Measurements from ENCODE around the gene RDX. TPM values are rescaled to one million over a fixed set of nuclear protein-coding genes. Genes with fewer than 3 reads are reported as not detected.
"Not testable (repeated sequence)": the region's sequence is repeated elsewhere in the genome, so short reads cannot be mapped to it uniquely, and the experiment has no call there.

The RDX gene
- total RNA-seq, 2 experiments from 2014 or later = 23.7 to 25.5 TPM

DNA sequence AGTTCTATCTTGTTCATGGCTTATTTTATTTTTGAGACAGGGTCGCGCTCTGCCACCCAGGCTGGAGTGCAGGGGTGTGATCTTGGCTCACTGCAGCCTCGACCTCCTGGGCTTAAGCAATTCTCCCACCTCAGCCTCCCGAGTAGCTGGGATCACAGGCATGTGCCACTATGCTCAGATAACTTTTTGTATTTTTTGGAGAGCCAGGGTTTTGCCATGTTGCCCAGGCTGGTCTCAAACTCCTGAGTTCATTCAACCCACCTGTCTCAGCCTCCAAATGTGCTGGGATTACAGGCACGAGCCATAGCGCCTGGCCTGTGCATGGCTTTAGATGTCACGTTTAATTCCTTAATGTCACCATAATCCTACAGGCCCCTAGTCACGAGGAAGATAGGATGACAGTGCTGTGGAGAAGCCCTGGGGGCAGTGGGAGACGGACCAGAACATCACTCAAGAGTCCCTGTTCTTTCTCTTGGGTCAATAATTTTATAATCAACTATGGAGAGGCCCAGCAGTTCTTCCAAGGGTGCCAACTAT is 99.5 kb downstream of the RDX start:
- H3K79me2 ChIP-seq (ENCODE audit: insufficient read depth, low read depth, low read length) = no peaks in the 10 kb centered on the region
- H3K9me2 ChIP-seq (ENCODE audit: insufficient read depth, low read length) = no peaks in the 10 kb centered on the region
- ChIA-PET POLR2A (interaction anchor here (1.1 kb wide), 2 partner anchors 22 to 24 kb away, joined by 3 to 4 read pairs; no protein-coding TSS in a partner anchor), CTCF (ENCODE audit: unreplicated experiment) (interaction anchor here (0.6 kb wide), 1 partner anchor 235 kb away, joined by 3 read pairs; no protein-coding TSS in a partner anchor)
- no peak for DNase-seq (ENCODE audit: low spot score)
- TF ChIP-seq EZH2phosphoT487 (IDR thresholded peaks at IDR 0.05; ENCODE audit: borderline replicate concordance, low read depth, low read length) = no peak
- TF ChIP-seq, protein P1, sequence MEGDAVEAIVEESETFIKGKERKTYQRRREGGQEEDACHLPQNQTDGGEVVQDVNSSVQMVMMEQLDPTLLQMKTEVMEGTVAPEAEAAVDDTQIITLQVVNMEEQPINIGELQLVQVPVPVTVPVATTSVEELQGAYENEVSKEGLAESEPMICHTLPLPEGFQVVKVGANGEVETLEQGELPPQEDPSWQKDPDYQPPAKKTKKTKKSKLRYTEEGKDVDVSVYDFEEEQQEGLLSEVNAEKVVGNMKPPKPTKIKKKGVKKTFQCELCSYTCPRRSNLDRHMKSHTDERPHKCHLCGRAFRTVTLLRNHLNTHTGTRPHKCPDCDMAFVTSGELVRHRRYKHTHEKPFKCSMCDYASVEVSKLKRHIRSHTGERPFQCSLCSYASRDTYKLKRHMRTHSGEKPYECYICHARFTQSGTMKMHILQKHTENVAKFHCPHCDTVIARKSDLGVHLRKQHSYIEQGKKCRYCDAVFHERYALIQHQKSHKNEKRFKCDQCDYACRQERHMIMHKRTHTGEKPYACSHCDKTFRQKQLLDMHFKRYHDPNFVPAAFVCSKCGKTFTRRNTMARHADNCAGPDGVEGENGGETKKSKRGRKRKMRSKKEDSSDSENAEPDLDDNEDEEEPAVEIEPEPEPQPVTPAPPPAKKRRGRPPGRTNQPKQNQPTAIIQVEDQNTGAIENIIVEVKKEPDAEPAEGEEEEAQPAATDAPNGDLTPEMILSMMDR (conservative IDR thresholded peaks at IDR 0.05; ENCODE audit: low read length) = no peak
- peaks cover 11% of the 10 kb centered on the region for H3K4me1 ChIP-seq (ENCODE audit: insufficient read depth, low read length, poor library complexity, severe bottlenecking)
- H3K4me3 ChIP-seq (ENCODE audit: low read depth, low read length, poor library complexity, severe bottlenecking) = no peak overlapping the region
- intact Hi-C loops (cut with micrococcal nuclease; ENCODE audit: unreplicated experiment) = no loop called here
- H3K36me3 ChIP-seq (ENCODE audit: insufficient read depth, low read length) = no peaks in the 10 kb centered on the region
- H4K20me1 ChIP-seq (ENCODE audit: insufficient read depth, low read length) = no peaks in the 10 kb centered on the region
- H2AFZ ChIP-seq (ENCODE audit: low read length) = no peak overlapping the region
- H3K27ac ChIP-seq (ENCODE audit: low read depth, low read length, poor library complexity, severe bottlenecking) = no peak overlapping the region
- H3K4me2 ChIP-seq (ENCODE audit: low read length) = no peak overlapping the region
- H3K9me3 ChIP-seq (ENCODE audit: low read length) = peaks cover 4% of the 10 kb centered on the region; the same call in 1 of the 2 replicates
- BruUV-seq (replicated peaks) = no TSS peak

GRCh38 chr11:110196241-110196754 is 100.1 kb downstream of the RDX start:
- Histone ChIP-seq H3K4me1 (ENCODE audit: insufficient read depth, low read length, poor library complexity, severe bottlenecking) (peaks cover 13% of the 10 kb centered on the region), H3K36me3 (ENCODE audit: insufficient read depth, low read length) (no peaks in the 10 kb centered on the region), H3K4me2 (ENCODE audit: low read length) (no peak overlapping the region), H3K9me3 (ENCODE audit: low read length) (peaks cover 9% of the 10 kb centered on the region; the same call in 1 of the 2 replicates), H3K9me2 (ENCODE audit: insufficient read depth, low read length) (no peaks in the 10 kb centered on the region), H3K79me2 (ENCODE audit: insufficient read depth, low read depth, low read length) (no peaks in the 10 kb centered on the region), H2AFZ (ENCODE audit: low read length) (no peak overlapping the region), H3K4me3 (ENCODE audit: low read depth, low read length, poor library complexity, severe bottlenecking) (no peak overlapping the region), H3K27ac (ENCODE audit: low read depth, low read length, poor library complexity, severe bottlenecking) (no peak overlapping the region), H4K20me1 (ENCODE audit: insufficient read depth, low read length) (no peaks in the 10 kb centered on the region)
- CTCF ChIA-PET (ENCODE audit: unreplicated experiment) = no interaction called here
- intact Hi-C loops (cut with micrococcal nuclease; ENCODE audit: unreplicated experiment) = no loop called here
- DNase-seq (ENCODE audit: low spot score) = no peak
- POLR2A ChIA-PET = interaction anchor here (1.1 kb wide), 2 partner anchors 21 to 25 kb away, joined by 3 to 4 read pairs; no protein-coding TSS in a partner anchor
- BruUV-seq (replicated peaks) = no TSS peak
- no peak for TF ChIP-seq EZH2phosphoT487 (IDR thresholded peaks at IDR 0.05; ENCODE audit: borderline replicate concordance, low read depth, low read length)
- TF ChIP-seq, protein P1 (conservative IDR thresholded peaks at IDR 0.05; ENCODE audit: low read length) = no peak

DNA sequence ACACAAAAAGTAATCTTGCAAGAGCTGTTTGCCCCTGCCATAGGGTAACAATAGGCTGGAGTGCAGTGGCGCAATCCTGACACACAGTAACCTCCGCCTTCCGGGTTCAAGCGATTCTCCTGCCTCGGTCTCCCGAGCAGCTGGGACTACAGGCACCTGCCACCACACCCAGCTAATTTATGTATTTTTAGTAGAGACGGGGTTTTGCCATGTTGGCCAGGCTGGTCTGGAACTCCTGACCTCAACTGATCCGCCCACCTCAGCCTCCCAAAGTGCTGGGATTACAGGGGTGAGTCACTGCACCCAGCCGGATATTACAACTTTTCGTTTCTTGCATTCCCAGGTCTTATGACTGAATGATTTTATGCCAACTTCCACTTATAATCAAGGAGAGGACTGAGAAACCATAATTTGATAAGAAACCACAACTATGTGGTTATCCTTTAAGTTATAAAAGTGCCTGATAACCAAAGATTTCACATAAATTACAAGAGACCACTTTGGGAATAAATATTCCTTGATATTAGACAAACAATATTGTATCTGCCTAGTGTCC is 102.1 kb downstream of the RDX start:
- DNase-seq (ENCODE audit: low spot score); H3K79me2 ChIP-seq (ENCODE audit: insufficient read depth, low read depth, low read length); H3K9me2 ChIP-seq (ENCODE audit: insufficient read depth, low read length); CTCF ChIA-PET (ENCODE audit: unreplicated experiment); H2AFZ ChIP-seq (ENCODE audit: low read length); BruUV-seq (replicated peaks); H3K9me3 ChIP-seq (ENCODE audit: low read length); H3K36me3 ChIP-seq (ENCODE audit: insufficient read depth, low read length); H4K20me1 ChIP-seq (ENCODE audit: insufficient read depth, low read length); H3K4me2 ChIP-seq (ENCODE audit: low read length); H3K27ac ChIP-seq (ENCODE audit: low read depth, low read length, poor library complexity, severe bottlenecking); intact Hi-C loops (cut with micrococcal nuclease; ENCODE audit: unreplicated experiment); H3K4me3 ChIP-seq (ENCODE audit: low read depth, low read length, poor library complexity, severe bottlenecking): not testable (repeated sequence)
- POLR2A ChIA-PET = interaction anchor here (0.7 kb wide), 1 partner anchor 18 kb away, joined by 3 read pairs; no protein-coding TSS in a partner anchor
- peaks cover 21% of the 10 kb centered on the region for H3K4me1 ChIP-seq (ENCODE audit: insufficient read depth, low read length, poor library complexity, severe bottlenecking)

DNA sequence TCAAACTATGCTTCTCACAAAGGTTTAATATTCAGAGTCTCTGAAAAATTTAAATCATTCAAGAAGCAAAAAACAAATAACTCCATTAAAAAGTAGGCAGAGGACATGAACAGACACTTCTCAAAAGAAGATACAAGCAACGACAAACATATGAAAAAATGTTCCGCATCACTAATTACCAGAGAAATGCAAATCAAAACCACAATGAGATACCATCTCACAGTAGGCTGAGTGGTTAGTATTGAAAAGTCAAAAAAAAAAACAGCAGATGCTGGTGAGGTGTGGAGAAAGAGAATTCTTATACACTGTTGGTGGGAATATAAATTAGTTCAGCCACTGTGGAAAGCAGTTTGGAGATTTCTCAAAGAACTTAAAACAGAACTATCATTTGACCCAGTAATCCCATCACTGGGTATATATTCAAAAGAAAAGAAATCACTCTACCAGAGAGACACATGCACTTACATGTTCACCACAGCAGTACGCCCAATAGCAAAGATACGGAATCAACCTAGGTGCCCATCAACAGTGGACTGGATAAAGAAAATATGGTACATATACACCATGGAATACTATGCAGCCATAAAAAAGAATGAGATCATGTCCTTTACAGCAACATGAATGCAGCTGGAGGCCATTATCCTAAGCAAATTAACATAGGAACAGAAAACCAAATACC is 103.7 kb downstream of the RDX start:
- H2AFZ ChIP-seq (ENCODE audit: low read length) = peak overlapping the region; percentile 64; the same call in 1 of the 2 replicates
- H4K20me1 ChIP-seq (ENCODE audit: insufficient read depth, low read length); BruUV-seq (replicated peaks); H3K36me3 ChIP-seq (ENCODE audit: insufficient read depth, low read length); intact Hi-C loops (cut with micrococcal nuclease; ENCODE audit: unreplicated experiment); H3K4me3 ChIP-seq (ENCODE audit: low read depth, low read length, poor library complexity, severe bottlenecking); H3K27ac ChIP-seq (ENCODE audit: low read depth, low read length, poor library complexity, severe bottlenecking); H3K9me3 ChIP-seq (ENCODE audit: low read length); CTCF ChIA-PET (ENCODE audit: unreplicated experiment); H3K79me2 ChIP-seq (ENCODE audit: insufficient read depth, low read depth, low read length); H3K9me2 ChIP-seq (ENCODE audit: insufficient read depth, low read length): not testable (repeated sequence)
- DNase-seq (ENCODE audit: low spot score) = peak; percentile 49
- peak overlapping the region; percentile 43 for H3K4me2 ChIP-seq (ENCODE audit: low read length)
- POLR2A ChIA-PET = interaction anchor here (0.6 kb wide), 1 partner anchor 80 kb away, joined by 3 read pairs; no protein-coding TSS in a partner anchor
- H3K4me1 ChIP-seq (ENCODE audit: insufficient read depth, low read length, poor library complexity, severe bottlenecking) = peaks cover 21% of the 10 kb centered on the region

Measured in OCI-LY7 (cell line).